Activated CD4-positive, CD25-positive, alpha-beta regulatory T cell (primary cell): ENCODE data around the gene SASH3.
"Not testable (repeated sequence)": the region's sequence is repeated elsewhere in the genome, so short reads cannot be mapped to it uniquely, and the experiment has no call there.

Source experiments
- DNase-seq, 4 experiments: peaks; one replicate each; lab custom pipeline; 2025; lab: John Stamatoyannopoulos, UW

SASH3 gene

DNA sequence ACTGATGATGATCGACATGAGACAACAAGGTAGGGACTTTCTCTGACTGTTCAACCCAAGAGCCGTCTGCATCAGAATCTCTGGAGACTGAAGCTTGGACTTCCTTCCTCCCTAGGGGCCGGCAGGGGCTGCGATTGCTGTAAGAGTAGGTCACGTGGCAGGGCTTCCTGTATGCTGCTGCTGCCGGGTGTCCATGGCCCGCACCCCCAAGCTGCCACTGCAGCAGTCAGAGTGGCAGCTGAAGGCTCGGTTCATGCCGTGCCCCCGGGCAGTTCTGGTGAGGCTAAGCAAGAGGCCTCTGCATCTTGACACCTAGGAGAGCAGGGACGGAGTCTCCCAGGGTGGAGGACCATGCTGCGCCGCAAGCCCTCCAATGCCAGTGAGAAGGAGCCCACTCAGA lies at the start of gene SASH3:
TSS of gene SASH3 (plus strand) at position 203 of the 400 bp plus-strand sequence. CDS start at position 352, 149 bp downstream.
- DNase-seq, result peak in 3 of 4 experiments; percentile 6 to 50 (median 36)

DNA sequence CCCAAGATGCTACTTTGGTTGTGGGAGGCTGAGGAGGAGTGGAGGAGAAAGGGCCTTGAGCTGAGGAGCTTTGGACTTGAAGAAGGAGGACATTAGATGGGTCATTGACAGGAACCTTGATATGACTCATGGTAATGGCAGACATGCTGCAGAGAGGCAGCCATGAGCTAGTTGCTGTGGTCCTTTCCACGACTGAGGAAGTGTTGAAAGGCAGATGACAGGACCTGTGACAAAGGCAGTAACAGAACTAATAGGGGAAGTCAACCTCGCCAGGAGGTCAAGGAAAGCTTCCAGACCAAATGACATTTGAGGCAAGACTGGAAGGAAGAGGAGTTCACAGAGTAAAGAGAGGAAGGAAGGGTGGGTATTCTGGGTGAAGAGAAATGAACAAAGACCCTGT lies 48.5 kb upstream of the SASH3 start:
- DNase-seq, result no peak

DNA sequence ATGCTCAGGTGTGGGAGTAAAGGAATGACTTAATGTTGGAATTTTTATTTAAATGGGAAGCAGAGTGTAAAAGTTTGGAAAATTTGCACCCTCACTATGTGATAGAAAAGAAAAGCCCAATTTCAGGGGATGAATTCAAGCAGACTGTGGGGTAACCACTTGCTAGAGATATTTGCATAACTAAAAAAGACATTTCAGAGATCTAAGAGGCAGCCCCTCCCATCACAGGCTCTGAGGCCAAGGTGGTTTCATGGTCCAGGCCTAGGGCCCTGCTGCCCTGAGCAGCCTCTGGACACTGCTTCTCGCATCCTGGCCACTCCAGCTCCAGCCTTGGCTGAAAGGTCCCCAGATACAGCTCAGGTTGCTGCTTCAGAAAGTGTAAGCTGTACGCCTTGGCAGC lies 46.9 kb upstream of the SASH3 start:
- DNase-seq, result no peak

DNA sequence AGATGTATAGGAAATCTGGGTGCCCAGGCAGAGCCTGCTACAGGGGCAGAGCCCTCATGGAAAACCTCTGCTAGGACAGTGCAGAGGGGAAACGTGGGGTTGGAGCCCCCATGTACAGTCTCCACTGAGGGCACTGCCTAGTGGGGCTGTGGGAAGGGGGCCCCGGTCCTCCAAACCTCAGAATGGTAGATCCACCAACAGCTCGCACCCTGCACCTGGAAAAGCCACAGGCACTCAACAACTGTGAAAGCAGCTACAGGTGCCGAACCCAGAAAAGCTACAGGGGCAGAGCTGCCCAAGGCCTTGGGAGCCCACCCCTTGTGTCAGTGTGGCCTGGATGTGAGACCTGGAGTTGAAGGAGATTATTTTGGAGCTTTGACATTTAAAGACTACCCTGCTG lies 46.4 kb upstream of the SASH3 start:
- DNase-seq, result no peak

DNA sequence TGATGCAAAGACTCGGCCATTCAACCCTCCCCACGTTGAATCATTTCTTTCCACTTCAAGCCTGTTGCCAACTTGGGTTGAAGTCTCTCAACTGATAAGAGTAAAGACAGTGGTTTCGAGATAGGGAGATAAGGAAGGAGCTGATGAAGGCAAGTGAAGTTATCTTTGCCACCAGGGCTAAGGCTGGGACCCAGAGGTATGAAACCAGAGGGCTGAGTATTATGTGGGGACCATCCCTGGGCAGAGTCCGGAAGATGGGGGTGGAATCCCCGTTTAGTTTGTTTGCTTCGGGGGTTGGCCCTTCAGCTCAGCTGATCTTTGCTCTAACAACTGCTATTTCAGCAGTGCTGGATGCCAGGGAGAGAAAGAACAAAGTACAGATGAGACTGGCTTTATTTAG lies 43.3 kb upstream of the SASH3 start:
- no peak for DNase-seq

DNA sequence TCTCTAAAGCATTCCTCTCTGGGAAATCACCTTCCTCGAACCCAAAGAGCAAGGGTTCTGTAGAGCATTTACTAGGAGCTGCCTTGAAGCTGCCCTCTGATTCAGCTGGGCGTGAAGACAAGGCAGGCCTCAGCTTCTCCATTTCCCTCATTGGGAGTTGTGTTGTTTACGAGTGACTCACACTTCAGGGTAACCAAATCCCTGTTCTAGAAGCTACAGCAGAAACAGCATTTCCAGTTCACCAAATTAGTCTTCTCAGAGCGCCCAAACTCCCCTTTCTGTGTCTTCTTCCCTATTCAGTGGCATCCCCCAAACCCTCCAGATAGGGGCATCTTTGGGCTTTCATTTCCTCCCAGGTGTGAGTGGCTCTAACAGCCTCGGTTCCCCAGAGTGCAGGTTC lies 41.8 kb upstream of the SASH3 start:
- DNase-seq, result no peak

DNA sequence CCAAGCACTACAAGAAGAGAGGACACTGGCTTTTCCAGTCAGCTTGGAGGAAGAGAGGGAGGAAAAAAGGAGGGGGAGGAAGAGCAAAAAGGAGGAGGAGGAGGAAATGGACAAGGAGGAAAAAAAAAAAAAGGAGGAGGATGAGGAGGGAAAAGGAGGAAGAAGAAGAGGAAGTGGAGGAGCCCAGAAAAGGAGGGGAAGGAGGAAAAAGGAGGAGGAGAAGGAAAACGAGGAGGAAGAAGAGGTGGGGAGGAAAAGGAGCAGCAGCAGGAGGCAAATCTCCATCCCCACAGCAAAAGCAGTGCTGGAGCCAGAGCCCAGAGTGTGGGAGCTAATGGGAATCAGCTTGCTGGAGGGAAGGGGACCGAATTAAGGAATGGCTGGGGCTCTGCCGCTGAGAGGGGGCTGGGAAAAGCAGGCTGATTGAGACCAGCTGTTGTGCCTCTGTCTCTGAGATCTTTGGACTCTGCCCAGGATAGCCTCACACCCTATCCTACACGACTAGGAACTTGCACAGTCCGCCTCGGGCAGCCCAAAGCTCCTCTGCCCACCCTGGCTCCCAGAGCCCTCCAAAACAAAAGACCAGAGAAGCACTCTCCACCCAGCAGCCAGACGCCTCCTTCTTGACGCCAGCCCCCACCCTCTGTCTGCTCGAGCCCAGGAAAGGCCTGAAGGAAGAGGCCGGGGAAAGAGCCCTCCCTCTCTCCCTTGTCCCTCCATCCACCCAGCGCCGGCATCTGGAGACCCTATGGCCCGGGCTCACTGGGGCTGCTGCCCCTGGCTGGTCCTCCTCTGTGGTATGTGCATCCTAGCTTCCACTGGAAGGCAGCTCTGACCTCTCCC lies 41.1 kb upstream of the SASH3 start, which contains the start of gene XPNPEP2:
TSS of gene XPNPEP2 (plus strand) at position 514 of the 843 bp plus-strand sequence. CDS start at position 749, 235 bp downstream.
- no peak for DNase-seq

DNA sequence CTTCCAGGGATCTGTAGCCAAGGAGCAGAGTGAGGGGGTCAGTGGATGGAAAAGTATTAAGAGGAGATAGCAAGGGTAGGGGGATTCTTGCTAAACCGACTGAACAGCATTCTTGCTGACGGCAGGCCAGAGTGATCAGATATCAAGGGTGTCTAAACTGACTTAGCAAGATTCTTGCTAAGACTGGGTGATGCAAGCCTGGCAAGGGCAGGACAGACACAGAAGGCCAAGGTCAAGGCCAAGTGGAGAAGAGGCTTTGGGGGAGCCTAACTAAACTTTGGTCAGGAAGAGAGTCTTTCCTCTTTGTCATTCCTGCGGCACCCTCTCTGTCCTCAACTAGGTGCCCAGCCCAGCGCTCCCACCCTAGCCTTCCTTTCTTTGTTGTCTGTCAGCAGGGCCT lies 40.2 kb upstream of the SASH3 start:
- no peak for DNase-seq

DNA sequence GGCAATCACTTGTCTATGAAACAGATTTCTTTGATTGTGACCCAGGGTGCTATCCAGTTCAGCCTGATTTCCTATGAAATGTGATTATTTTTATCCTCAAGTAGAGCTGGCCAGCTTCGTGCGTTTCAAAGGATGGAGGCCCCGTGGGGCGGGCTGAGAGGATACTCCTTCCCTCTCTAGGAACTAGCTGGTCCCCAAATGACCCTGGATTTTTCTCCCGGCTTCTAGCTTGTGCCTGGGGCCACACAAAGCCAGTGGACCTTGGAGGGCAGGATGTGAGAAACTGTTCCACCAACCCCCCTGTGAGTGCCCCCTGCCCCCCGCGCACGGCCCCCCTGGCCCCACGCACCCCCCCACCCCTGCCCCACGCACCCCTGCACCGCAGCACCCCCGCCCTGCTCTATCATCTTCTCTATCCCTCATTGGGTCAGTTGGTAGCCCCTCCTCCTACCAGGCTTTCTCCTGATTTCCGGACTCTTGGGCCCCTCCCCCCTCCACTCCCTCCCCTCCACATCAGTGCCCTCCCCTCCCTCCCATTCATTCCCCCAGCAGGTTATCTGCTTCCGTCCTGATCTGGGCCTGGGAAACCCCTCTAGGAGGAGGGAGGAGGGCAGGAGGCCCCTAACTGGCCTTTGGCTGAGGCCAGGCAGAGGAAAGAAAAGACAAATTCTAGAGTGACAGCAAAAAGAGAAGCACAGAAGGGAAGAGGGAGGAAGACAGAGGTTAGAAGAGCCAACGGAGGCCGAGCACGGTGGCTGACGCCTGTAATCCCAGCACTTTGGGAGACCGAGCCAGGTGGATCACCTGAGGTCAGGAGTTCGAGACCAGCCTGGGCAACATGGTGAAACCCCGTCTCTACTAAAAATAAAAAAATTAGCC lies 37.6 kb upstream of the SASH3 start:
- DNase-seq, result no peak

DNA sequence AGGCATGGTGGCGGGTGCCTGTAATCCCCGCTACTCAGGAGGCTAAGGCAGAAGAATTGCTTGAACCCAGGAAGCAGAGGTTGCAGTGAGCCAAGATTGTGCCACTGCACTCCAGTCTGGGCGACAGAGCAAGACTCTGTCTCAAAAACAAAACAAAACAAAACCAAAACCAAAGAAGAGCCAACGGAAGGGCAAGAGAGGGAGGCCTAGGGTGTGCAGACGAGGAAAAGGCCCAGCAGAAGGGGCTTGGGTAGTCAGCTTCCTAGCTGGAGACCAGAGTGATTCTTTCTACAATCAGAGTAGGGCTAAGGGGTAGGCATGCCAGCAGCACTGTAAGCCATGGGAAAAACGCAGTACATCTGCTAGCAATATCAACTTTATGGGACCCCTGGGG lies 37.0 kb upstream of the SASH3 start:
- DNase-seq, result not testable (repeated sequence)

DNA sequence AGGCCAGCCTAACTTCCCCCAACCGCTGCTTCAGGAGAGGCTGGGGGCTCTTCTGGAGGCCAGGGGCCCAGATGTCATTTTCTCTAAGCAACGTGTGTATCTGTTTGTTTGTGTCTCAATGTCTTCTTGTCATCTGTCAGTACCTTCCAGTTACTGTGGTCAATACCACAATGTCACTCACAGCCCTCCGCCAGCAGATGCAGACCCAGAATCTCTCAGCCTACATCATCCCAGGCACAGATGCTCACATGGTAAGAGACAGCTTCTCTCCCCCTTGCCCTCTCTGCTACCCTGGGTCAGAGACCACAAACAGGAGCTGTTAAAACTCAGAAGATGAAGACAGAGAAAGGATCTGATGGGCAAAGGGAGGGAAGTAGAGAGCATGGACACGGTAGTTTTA lies 35.9 kb upstream of the SASH3 start:
- no peak for DNase-seq

DNA sequence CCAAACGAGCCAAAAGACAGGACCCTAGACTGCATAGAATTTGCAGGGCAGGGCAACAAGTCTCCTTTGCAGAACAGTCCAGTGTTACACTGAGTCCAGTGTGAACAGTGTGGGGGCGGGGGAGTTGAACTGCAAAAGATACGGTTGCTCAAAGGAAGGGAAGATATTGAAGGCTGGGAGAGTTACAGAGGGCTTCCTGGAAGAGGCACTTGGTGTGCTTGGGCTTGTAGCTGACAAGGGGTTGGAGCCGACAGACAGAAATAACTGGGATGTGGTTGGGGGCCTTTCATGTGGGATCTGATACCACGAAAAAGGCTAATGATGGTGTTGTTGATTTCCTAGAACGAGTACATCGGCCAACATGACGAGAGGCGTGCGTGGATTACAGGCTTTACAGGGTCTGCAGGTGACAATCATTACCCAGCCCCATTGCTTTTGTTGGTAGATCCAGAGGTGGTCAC lies 34.9 kb upstream of the SASH3 start:
- peak in 2 of 4 experiments; percentile 2 to 4 for DNase-seq

DNA sequence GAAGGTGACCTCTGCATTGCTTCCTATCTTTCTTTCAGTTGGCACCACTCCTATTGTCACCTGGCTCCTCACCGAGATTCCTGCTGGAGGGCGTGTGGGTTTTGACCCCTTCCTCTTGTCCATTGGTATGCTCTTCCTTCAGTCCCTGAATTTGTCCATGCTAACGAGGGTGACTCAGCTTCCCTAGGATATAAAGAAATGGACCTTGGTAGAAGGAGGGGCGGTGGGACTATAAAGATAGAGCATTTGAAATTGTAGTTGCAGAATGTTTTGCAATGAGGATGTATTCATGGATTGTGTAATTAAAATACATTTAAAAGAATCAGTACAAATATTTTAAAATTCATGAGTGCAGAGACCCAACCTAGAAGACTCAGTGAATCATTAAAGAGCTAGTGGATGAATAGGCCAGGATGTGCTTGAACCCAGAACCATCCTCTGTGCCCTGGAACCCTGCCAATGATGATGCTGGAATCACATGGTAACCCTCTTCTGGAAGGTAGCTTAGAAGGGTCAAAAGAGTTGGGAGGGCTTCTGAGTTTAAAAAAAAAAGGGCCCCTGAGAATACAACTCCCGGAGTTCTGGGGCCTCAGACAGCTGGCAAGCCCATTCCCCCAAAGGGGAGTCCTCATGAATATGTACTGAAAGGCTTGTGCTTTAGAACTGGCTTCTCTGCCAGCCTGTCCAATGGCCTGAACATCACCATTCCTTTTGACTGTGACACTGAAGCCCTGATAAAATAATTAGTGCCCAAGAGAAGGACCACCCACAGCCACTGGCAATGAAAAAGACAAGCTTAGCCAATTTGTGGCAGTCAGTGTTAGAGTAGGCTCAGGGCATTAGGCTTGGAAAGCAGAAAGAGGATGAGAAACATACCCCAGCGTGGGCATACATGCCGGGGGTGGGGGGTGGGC lies 32.9 kb upstream of the SASH3 start:
- no peak for DNase-seq

DNA sequence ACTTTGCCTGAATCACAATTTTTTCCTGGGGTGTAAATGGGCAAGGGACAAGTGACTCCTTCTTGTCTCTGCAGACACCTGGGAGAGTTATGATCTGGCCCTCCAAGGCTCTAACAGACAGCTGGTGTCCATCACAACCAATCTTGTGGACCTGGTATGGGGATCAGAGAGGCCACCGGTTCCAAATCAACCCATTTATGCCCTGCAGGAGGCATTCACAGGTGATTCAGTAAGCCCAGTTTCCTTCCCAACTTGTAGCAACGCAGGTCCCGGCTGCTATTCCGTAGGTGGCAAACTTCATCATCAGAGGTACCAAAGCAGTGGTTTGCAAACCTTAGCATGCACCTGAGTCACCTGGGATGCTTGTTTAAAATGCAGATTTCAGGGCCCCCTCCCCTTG lies 32.2 kb upstream of the SASH3 start:
- no peak for DNase-seq

DNA sequence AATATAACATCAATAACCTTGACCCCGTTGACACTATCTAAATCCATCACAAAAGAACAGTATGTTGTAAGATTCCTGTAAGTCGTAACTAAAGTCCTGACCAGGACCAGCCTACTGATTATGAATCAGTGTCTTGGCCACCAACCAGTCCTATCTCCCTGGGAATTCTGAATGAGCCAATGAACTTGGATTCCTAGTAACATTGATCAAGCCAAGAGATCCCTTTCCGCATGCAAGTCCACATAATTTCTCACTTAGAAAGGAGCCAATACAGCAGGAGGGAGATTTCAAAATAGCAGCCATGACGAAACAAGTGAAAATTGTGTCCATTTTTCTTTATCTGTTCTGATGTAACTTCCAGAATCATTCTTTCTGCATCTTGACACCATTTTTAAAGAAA lies 31.4 kb upstream of the SASH3 start:
- DNase-seq, result no peak

DNA sequence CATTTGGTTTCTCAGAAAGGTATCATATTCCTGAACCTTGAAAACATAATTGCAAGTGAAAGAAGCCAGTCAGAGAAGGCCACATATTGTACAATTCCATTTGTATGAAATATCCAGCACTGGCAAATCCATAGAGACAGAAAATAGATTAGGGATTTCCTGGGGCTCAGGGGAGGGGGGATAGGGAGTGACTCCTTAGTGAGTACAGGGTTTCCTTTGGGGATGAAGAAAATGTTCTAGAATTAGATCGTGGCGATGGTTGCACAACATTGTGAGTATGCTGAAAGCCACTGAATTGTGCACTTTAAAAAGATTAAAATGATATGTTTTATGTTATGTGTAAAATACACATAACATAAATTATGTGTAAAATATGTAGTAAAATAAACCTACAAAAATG lies 30.7 kb upstream of the SASH3 start:
- no peak for DNase-seq

DNA sequence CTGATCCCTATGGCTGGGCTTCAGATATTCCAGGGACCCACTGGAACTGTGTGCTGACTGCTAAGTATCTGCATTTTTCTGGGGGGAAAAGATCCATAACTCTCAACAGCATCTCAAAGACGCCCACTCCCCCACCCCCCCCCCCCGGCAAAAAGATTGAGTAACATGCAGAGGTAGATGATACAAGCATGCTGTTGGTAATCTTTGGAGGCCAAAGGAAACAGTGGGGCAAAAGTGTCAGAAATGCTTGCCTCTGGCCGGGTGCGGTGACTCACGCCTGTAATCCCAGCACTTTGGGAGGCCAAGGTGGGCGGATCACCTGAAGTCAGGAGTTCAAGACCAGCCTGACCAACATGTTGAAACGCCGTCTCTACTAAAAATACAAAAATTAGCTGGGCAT lies 28.8 kb upstream of the SASH3 start:
- no peak for DNase-seq

DNA sequence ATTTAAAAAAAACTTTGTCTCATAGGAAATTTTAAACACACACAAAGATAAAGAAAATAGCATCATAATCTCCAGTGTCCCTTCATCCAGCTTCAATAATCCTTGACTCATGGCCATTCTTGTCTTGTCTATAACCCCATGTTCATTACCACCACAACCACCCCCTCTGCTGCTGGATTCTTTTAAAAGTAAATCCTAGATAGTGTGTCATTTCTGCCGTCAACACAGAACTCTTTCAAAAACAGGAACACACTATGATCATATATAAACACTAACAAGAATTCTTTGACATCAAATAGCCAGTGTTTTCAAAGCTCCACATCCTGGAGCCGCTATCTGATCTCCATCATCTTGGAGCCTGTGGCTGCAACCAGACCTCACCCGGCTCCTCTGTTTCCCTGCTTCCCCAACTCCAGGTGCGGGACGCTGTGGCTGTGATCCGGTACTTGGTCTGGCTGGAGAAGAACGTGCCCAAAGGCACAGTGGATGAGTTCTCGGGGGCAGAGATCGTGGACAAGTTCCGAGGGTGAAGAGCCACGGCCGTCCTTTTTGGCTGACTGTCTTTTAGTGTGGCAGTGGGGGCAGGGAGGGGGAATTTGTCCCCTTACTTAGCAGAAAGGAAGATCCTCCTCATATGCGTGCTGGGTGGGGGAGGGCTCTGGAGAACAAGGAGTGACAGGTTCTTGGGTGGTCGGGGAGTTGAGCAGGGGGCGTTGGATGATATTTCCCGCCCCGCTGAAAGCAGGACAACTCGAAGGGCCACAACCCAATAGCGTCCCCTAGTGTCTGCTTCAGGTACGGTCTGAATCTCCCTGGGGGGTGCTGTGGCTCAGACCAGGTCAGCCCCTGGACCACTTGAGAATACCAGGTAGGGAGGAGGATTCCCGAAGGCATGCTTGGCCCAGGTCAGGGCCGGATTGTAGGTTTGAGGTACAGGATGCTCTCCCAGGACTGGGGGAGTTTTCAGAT lies 25.4 kb upstream of the SASH3 start:
- no peak for DNase-seq

DNA sequence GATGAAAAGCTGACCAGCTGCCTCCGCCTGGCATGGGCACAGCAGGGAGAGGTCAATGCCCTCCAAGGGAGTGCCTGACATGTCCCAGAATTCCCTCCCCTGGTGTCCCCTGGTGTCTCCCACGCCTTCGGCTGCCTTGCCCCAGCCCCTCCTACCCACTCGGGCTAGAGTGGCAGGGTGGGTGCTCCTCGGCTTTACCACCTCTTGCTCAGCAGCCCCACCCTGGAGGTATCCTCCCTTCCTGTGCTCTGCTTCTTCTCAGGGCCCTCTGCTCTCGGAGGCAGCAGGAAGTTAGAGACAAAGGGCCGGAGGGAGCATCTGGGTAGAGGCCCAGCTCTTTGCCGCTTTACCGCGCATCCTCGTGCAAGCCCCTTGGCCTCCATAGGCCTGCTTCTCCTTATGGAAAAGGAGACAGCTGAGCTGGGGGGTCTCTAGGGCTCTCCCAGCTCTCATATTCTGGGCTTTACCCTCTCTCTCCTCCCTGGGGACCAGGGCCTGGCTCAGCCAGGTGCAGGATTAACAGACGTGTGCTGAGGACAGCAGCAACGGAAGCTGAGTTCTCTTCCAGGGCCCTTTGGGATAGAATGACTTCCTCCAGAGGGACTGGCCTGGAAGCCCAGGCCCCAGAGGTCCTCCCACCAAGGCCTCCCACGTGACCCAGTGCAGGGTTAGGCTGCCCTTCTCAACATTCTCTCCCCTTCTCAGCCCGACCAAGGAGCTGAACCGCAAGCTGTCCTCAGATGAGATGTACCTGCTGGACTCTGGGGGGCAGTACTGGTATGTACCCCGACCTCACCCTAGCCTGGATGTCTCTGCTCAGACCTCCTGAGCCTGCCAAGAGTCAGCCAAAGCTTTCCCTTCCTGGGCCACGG lies 23.7 kb upstream of the SASH3 start:
- peak in 3 of 4 experiments; percentile 4 to 14 (median 10) for DNase-seq
